SK-N-SH (cell line): ENCODE measurements around the gene CDK5. TPM values are rescaled to one million over a fixed set of nuclear protein-coding genes. Genes with fewer than 3 reads are reported as not detected.

Experiments
- CTCF ChIA-PET: fragments of 300-600, 350-600 bp; formaldehyde crosslinking; extraction: SDS; loops from one replicate; lab custom pipeline; 2021; lab: Yijun Ruan, JAX
- POLR2A ChIA-PET: fragments of 350-600 bp; sonication (Branson Sonifier 250); formaldehyde crosslinking; extraction: SDS; loops from one replicate; lab custom pipeline; 2020; ENCODE audit warnings: antibody characterized with exemption, inconsistent platforms; lab: Yijun Ruan, JAX
- DNase-seq: peaks from one replicate; pipeline ENCODE4 v3.0.0; 2012
- H2AFZ ChIP-seq: fragments of 200-600 bp; sonication (generic); 2 replicates; pipeline ENCODE4 v1.8.1; 2016; ENCODE audit warnings: antibody characterized with exemption, mild to moderate bottlenecking, low read depth
- H3F3A ChIP-seq: fragments of 200-600 bp; sonication (generic); replicated peaks from 2 replicates; pipeline ENCODE3; 2016; ENCODE audit warnings: antibody characterized with exemption, mild to moderate bottlenecking; ENCODE audit not compliant: insufficient read depth
- H3K27ac ChIP-seq, 2 experiments: fragments of 200-500 bp in 1 of 2; fragments of 200-600 bp in 1 of 2; sonication (Bioruptor generic) in 1 of 2; sonication (generic), shearing (Covaris generic) in 1 of 2; 2 replicates each; pipeline versions ENCODE4 v1.5.1 to v1.6.1; 2014 to 2016; ENCODE audit warnings: low read depth in 2 of 2, inconsistent platforms in 1 of 2, low read length in 1 of 2, mild to moderate bottlenecking in 1 of 2, mixed read lengths in 1 of 2
- H3K27me3 ChIP-seq: fragments of 200-600 bp; sonication (generic), shearing (Covaris generic); 2 replicates; pipeline ENCODE4 v1.6.1; 2016; ENCODE audit warnings: mixed run types; ENCODE audit not compliant: insufficient read depth
- H3K36me3 ChIP-seq, 2 experiments: fragments of 200-500 bp in 1 of 2; fragments of 200-600 bp in 1 of 2; sonication (Bioruptor generic) in 1 of 2; sonication (generic) in 1 of 2; replicated peaks in 1 of 2; 2 replicates each; pipeline versions ENCODE3 to v1.5.1; 2014 to 2016; ENCODE audit warnings: low read length in 1 of 2, mild to moderate bottlenecking in 1 of 2; ENCODE audit not compliant: insufficient read depth in 2 of 2, control insufficient read depth in 1 of 2
- H3K4me1 ChIP-seq, 2 experiments: fragments of 200-500 bp in 1 of 2; fragments of 200-600 bp in 1 of 2; sonication (Bioruptor generic) in 1 of 2; sonication (generic), shearing (Covaris generic) in 1 of 2; 2 replicates each; pipeline versions ENCODE4 v1.5.1 to v1.6.1; 2014 to 2016; ENCODE audit warnings: low read depth in 1 of 2, low read length in 1 of 2, mixed run types in 1 of 2; ENCODE audit not compliant: insufficient read depth in 2 of 2, control insufficient read depth in 1 of 2
- H3K4me2 ChIP-seq: fragments of 200-600 bp; sonication (generic), shearing (Covaris generic); 2 replicates; pipeline ENCODE4 v1.6.1; 2017; ENCODE audit warnings: mixed run types
- H3K4me3 ChIP-seq, 2 experiments: fragments of 200-500 bp in 1 of 2; fragments of 200-600 bp in 1 of 2; sonication (Bioruptor generic) in 1 of 2; sonication (generic), shearing (Covaris generic) in 1 of 2; 2 replicates each; pipeline versions ENCODE4 v1.5.1 to v1.8.1; 2014 to 2016; ENCODE audit warnings: low read depth in 2 of 2, inconsistent platforms in 1 of 2, low read length in 1 of 2, mild to moderate bottlenecking in 1 of 2, mixed read lengths in 1 of 2, moderate library complexity in 1 of 2
- H3K79me2 ChIP-seq: fragments of 200-600 bp; sonication (generic); 2 replicates; pipeline ENCODE4 v1.8.1; 2017; ENCODE audit warnings: mild to moderate bottlenecking; ENCODE audit not compliant: insufficient read depth
- H3K9ac ChIP-seq: fragments of 200-600 bp; sonication (generic); 2 replicates; pipeline ENCODE4 v1.6.1; 2017; ENCODE audit warnings: mixed run types
- H3K9me2 ChIP-seq: fragments of 200-600 bp; sonication (generic); 2 replicates; pipeline ENCODE4 v1.6.1; 2017; ENCODE audit warnings: mixed run types
- H3K9me3 ChIP-seq: fragments of 200-600 bp; sonication (generic); 2 replicates; pipeline ENCODE4 v1.6.1; 2017; ENCODE audit warnings: mixed run types, mild to moderate bottlenecking, moderate library complexity
- H4K20me1 ChIP-seq: fragments of 200-600 bp; sonication (generic); 2 replicates; pipeline ENCODE4 v1.6.1; 2017; ENCODE audit warnings: mild to moderate bottlenecking, mixed run types; ENCODE audit not compliant: insufficient read depth
- CHD2 ChIP-seq: fragments of 150-350 bp; IDR thresholded peaks from 2 replicates; pipeline ENCODE4 v1.6.1; 2018; ENCODE audit warnings: low read length; ENCODE audit not compliant: partially characterized antibody
- CTCF ChIP-seq: fragments of 200-600 bp; sonication (generic); IDR thresholded peaks from 2 replicates; pipeline ENCODE4 v1.6.1; 2017; ENCODE audit warnings: antibody characterized with exemption, mild to moderate bottlenecking, moderate library complexity
- ELF1 ChIP-seq: IDR thresholded peaks from 2 replicates; pipeline ENCODE4 v1.4.0; 2012
- EZH2phosphoT487 ChIP-seq: fragments of 200-600 bp; sonication (generic); IDR thresholded peaks from 2 replicates; pipeline ENCODE4 v1.6.1; 2017; ENCODE audit warnings: low read depth, mixed run types, mild to moderate bottlenecking, antibody characterized with exemption, moderate library complexity, borderline replicate concordance
- FOXJ3 ChIP-seq: sonication (generic); formaldehyde crosslinking; IDR thresholded peaks from 2 replicates; pipeline ENCODE4 v1.5.1; 2020; ENCODE audit warnings: mild to moderate bottlenecking, missing genetic modification reagents
- FOXM1 ChIP-seq: IDR thresholded peaks from 2 replicates; pipeline ENCODE4 v1.4.0; 2012; ENCODE audit warnings: low read depth, mild to moderate bottlenecking
- GABPA ChIP-seq: IDR thresholded peaks from 2 replicates; pipeline ENCODE4 v1.4.0; 2012; ENCODE audit warnings: low read depth, mild to moderate bottlenecking
- POLR2AphosphoS5 ChIP-seq: IDR thresholded peaks from 2 replicates; pipeline ENCODE4 v1.6.1; 2012; ENCODE audit warnings: low read depth, low read length
- RFX5 ChIP-seq: IDR thresholded peaks from 2 replicates; pipeline ENCODE4 v1.6.1; 2012; ENCODE audit warnings: mild to moderate bottlenecking, improper control_type of control experiment, low read length
- SMC3 ChIP-seq: IDR thresholded peaks from 2 replicates; pipeline ENCODE4 v1.6.1; 2012; ENCODE audit warnings: low read depth, low read length, improper control_type of control experiment
- TAF1 ChIP-seq: IDR thresholded peaks from 2 replicates; pipeline ENCODE4 v1.6.1; 2012; ENCODE audit warnings: low read depth, mild to moderate bottlenecking, low read length, moderate library complexity, borderline replicate concordance
- USF1 ChIP-seq: IDR thresholded peaks from 2 replicates; pipeline ENCODE4 v1.4.0; 2012; ENCODE audit warnings: low read depth, borderline replicate concordance
- USF2 ChIP-seq: fragments of 150-350 bp; IDR thresholded peaks from 2 replicates; pipeline ENCODE4 v1.6.1; 2017; ENCODE audit warnings: antibody characterized with exemption, low read length, low read depth, borderline replicate concordance
- WGBS: methylation state at CpG from one replicate; pipeline ENCODE4 v1.1.6; 2017; ENCODE audit warnings: low lambda C conversion rate; 5-methylcytosine and 5-hydroxymethylcytosine counted together
- polyA plus RNA-seq, 3 experiments: library from polyadenylated mRNA; depleted of rRNA; stranded (reverse); fragments of >200 nt; gene quantifications; 2 replicates each; pipeline ENCODE4 v1.2.3, GENCODE V29; 2012

Gene CDK5
- polyA plus RNA-seq, 1 of the 3 experiments (the other 2 are of a cell fraction) = 125 TPM

GRCh38 chr7:151076863-151077704, 19.4 kb upstream of the CDK5 start:
- 94% methylated on average over 18 of the region's 33 CpGs for WGBS
- POLR2A ChIA-PET = interaction anchor here (1.1 to 1.3 kb wide), 2 partner anchors 9 to 10 kb away, joined by 3 read pairs; no protein-coding TSS in a partner anchor

More at GRCh38 chr7:151076863-151077704, 19.4 kb upstream of the CDK5 start:
- no peak overlapping the region for H3K4me3 ChIP-seq
- no peaks in the 10 kb centered on the region for H3K27me3 ChIP-seq
- H2AFZ ChIP-seq = no peak overlapping the region
- H3K27ac ChIP-seq = peak overlapping the region in 1 of 2 experiments; percentile 32; a peak in 2 of 4 replicates
- H3K9ac ChIP-seq = no peak overlapping the region
- H3K9me3 ChIP-seq = no peaks in the 10 kb centered on the region
- no peaks in the 10 kb centered on the region for H3K9me2 ChIP-seq
- no peak overlapping the region for H3K4me2 ChIP-seq
- peak; percentile 85 for DNase-seq
- H3K79me2 ChIP-seq = peaks cover 41% of the 10 kb centered on the region
- H4K20me1 ChIP-seq = no peaks in the 10 kb centered on the region; the same call in 1 of the 2 replicates
- peaks cover 23 to 28% of the 10 kb centered on the region in 2 experiments for H3K4me1 ChIP-seq
- H3K36me3 ChIP-seq = peaks cover 32 to 71% of the 10 kb centered on the region in 2 experiments
- H3F3A ChIP-seq = peaks cover 43% of the 10 kb centered on the region
- TF ChIP-seq CHD2 (no peak), TAF1 (no peak), FOXJ3 (0 out of 2 replicates have a peak, but pooled peaks have one; percentile 19), EZH2phosphoT487 (no peak), USF2 (no peak), GABPA (no peak), SMC3 (peak; percentile 25), CTCF (peak; percentile 57), ELF1 (no peak), POLR2AphosphoS5 (peak; percentile 61; the same call in 1 of the 2 replicates), RFX5 (no peak), FOXM1 (no peak), USF1 (no peak)
- CTCF ChIA-PET = interaction anchor here (0.9 to 21.3 kb wide), 12 partner anchors 8 to 655 kb away, joined by 3 to 474 read pairs (median 4); partner anchors contain the start of genes CDK5, GBX1 and SLC4A2
